K562 (cell line): ENCODE results near the gene ARSA. TPM values are rescaled to one million over a fixed set of nuclear protein-coding genes. Genes with fewer than 3 reads are reported as not detected.

ENCODE experiments used
- BCOR ChIP-seq: fragments of 450-650 bp; IDR thresholded peaks from 2 replicates; pipeline ENCODE4 v1.6.1; 2016
- CSDE1 ChIP-seq, 2 experiments: fragments of 450-650 bp; IDR thresholded peaks; 2 replicates each; pipeline ENCODE4 v1.6.1; 2016; ENCODE audit warnings: mild to moderate bottlenecking in 1 of 2
- DPF2 ChIP-seq: fragments of 450-650 bp; IDR thresholded peaks from 2 replicates; pipeline ENCODE4 v1.6.1; 2016
- E2F3 ChIP-seq: fragments of 250-450 bp; sonication (Bioruptor Pico); IDR thresholded peaks from 2 replicates; pipeline ENCODE4 v1.4.0; 2020; ENCODE audit warnings: mild to moderate bottlenecking
- EHMT2 ChIP-seq: fragments of 450-650 bp; IDR thresholded peaks from 2 replicates; pipeline ENCODE4 v1.6.1; 2018; ENCODE audit warnings: antibody characterized with exemption
- ELF2 ChIP-seq: fragments of 250-450 bp; sonication (Bioruptor Pico); IDR thresholded peaks from 2 replicates; pipeline ENCODE4 v1.5.0; 2021; ENCODE audit warnings: mild to moderate bottlenecking
- EP400 ChIP-seq: fragments of 450-650 bp; IDR thresholded peaks from 2 replicates; pipeline ENCODE4 v1.6.1; 2017; ENCODE audit warnings: antibody characterized with exemption, mild to moderate bottlenecking, moderate library complexity
- FOSL1 ChIP-seq: fragments of 200-800 bp; sonication (Bioruptor generic); conservative IDR thresholded peaks from 2 replicates; pipeline ENCODE4 v1.6.1; 2016; ENCODE audit warnings: missing genetic modification characterization, missing compliant biosample characterization
- FOXM1 ChIP-seq, 2 experiments: fragments of 450-650 bp in 1 of 2; sonication (generic) in 1 of 2; formaldehyde crosslinking in 1 of 2; IDR thresholded peaks; 2 replicates each; pipeline versions ENCODE4 v1.6.1 to v1.9.0; 2017 to 2022; ENCODE audit warnings: low read depth in 2 of 2, mild to moderate bottlenecking in 2 of 2, missing genetic modification reagents in 1 of 2, moderate library complexity in 1 of 2
- GATA2 ChIP-seq: sonication (generic); formaldehyde crosslinking; IDR thresholded peaks from 2 replicates; pipeline ENCODE4 v1.4.0; 2020; ENCODE audit warnings: mild to moderate bottlenecking, missing genetic modification reagents
- HNRNPUL1 ChIP-seq: fragments of 200-400 bp; formaldehyde crosslinking; IDR thresholded peaks from 2 replicates; pipeline ENCODE4 v1.6.1; 2017; ENCODE audit warnings: low read length
- IRF2 ChIP-seq: sonication (generic); formaldehyde crosslinking; IDR thresholded peaks from 2 replicates; pipeline ENCODE4 v1.8.1; 2022; ENCODE audit warnings: mild to moderate bottlenecking, missing genetic modification reagents
- JUN ChIP-seq, 2 experiments: sonication (generic) in 1 of 2; formaldehyde crosslinking in 1 of 2; IDR thresholded peaks; 2 replicates each; pipeline versions ENCODE4 v1.6.1 to v1.8.0; 2012 to 2022; ENCODE audit warnings: borderline replicate concordance in 2 of 2, mild to moderate bottlenecking in 2 of 2, improper control_type of control experiment in 1 of 2, low read depth in 1 of 2, low read length in 1 of 2, missing genetic modification reagents in 1 of 2
- KAT7 ChIP-seq: sonication (generic); formaldehyde crosslinking; IDR thresholded peaks from 2 replicates; pipeline ENCODE4 v1.8.0; 2022; ENCODE audit warnings: missing genetic modification reagents, mild to moderate bottlenecking, borderline replicate concordance
- MEF2A ChIP-seq: IDR thresholded peaks from 2 replicates; pipeline ENCODE4 v1.6.1; 2011; ENCODE audit warnings: low read depth, mild to moderate bottlenecking, low read length, moderate library complexity; ENCODE audit not compliant: control insufficient read depth
- NBN ChIP-seq: fragments of 450-650 bp; IDR thresholded peaks from 2 replicates; pipeline ENCODE4 v1.6.1; 2016; ENCODE audit warnings: low read depth, mild to moderate bottlenecking
- NFIX ChIP-seq: fragments of 250-450 bp; sonication (Bioruptor Pico); IDR thresholded peaks from 2 replicates; pipeline ENCODE4 v1.4.0; 2020; ENCODE audit warnings: low read depth, mild to moderate bottlenecking, moderate library complexity
- NR2C1 ChIP-seq, 2 experiments: fragments of 450-650 bp; IDR thresholded peaks; 2 replicates each; pipeline ENCODE4 v1.6.1; 2017; ENCODE audit warnings: mild to moderate bottlenecking in 2 of 2, antibody characterized with exemption in 1 of 2, inconsistent platforms in 1 of 2, missing compliant biosample characterization in 1 of 2, missing genetic modification characterization in 1 of 2
- PRMT5 ChIP-seq: sonication (generic); formaldehyde crosslinking; IDR thresholded peaks from 2 replicates; pipeline ENCODE4 v1.5.0; 2020; ENCODE audit warnings: missing genetic modification reagents
- SAP30 ChIP-seq: fragments of 200-600 bp; sonication (generic); IDR thresholded peaks from 2 replicates; pipeline ENCODE4 v1.6.1; 2012; ENCODE audit warnings: borderline replicate concordance, low read depth, mild to moderate bottlenecking, moderate library complexity, low read length, control low read depth, inconsistent platforms; ENCODE audit not compliant: insufficient read depth, poor library complexity, severe bottlenecking
- SMAD4 ChIP-seq: fragments of 250-450 bp; sonication (Bioruptor Pico); conservative IDR thresholded peaks from 2 replicates; pipeline ENCODE4 v1.8.0; 2021; ENCODE audit warnings: inconsistent platforms, mild to moderate bottlenecking, moderate library complexity
- TCF7 ChIP-seq: sonication (generic); IDR thresholded peaks from 2 replicates; pipeline ENCODE4 v1.6.1; 2016; ENCODE audit warnings: antibody characterized with exemption, borderline replicate concordance
- ZNF224 ChIP-seq: sonication (generic); formaldehyde crosslinking; IDR thresholded peaks from 2 replicates; pipeline ENCODE4 v1.8.0; 2022; ENCODE audit warnings: mild to moderate bottlenecking, missing genetic modification reagents
- ZSCAN29 ChIP-seq: fragments of 450-650 bp; IDR thresholded peaks from 2 replicates; pipeline ENCODE4 v1.6.1; 2017
- polyA plus RNA-seq, 8 experiments: library from polyadenylated mRNA; depleted of rRNA in 4 of 8; stranded (reverse) in 5 of 8; unstranded in 3 of 8; fragments of >200 nt; fragmentation: Nextera tagmentation in 2 of 8; fragmentation: Illumina TruSeq in 1 of 8; extraction: Ambion mirVana in 2 of 8; extraction: Trizol in 1 of 8; gene quantifications; 2 replicates each; pipeline versions ENCODE4 v1.2.1 to v1.2.3, GENCODE V29; 2011 to 2014; ENCODE audit warnings: inconsistent platforms in 1 of 8, missing spikeins in 1 of 8
- total RNA-seq, 7 experiments: library from RNA; depleted of rRNA in 6 of 7; stranded (reverse); fragments of >200 nt in 6 of 7; fragmentation: Illumina TruSeq in 2 of 7; extraction: Trizol in 2 of 7; gene quantifications; 2 replicates each; pipeline versions ENCODE4 v1.2.1 to v1.2.3, GENCODE V29; 2011 to 2021; ENCODE audit warnings: low replicate concordance in 1 of 7
- TF ChIP-seq, protein P1 (sequence below): sonication (generic); formaldehyde crosslinking; IDR thresholded peaks from 2 replicates; pipeline ENCODE4 v1.8.0; 2022; ENCODE audit warnings: missing genetic modification reagents, mild to moderate bottlenecking, moderate library complexity, borderline replicate concordance
- TF ChIP-seq, protein P2 (sequence below): sonication (generic); formaldehyde crosslinking; IDR thresholded peaks from 2 replicates; pipeline ENCODE4 v1.8.1; 2022; ENCODE audit warnings: missing genetic modification reagents
- TF ChIP-seq, protein P3 (sequence below): fragments of 450-650 bp; conservative IDR thresholded peaks from 2 replicates; pipeline ENCODE4 v1.6.1; 2016; ENCODE audit warnings: missing genetic modification characterization, low read depth, mild to moderate bottlenecking, missing compliant biosample characterization, moderate library complexity

The ARSA gene
- total and polyA plus RNA-seq, 9 of the 15 experiments (the other 6 are each of a cell fraction or from before 2014, with no cell fraction given), result 0.32 to 10.9 (median 1.8) TPM; not detected in 1

DNA sequence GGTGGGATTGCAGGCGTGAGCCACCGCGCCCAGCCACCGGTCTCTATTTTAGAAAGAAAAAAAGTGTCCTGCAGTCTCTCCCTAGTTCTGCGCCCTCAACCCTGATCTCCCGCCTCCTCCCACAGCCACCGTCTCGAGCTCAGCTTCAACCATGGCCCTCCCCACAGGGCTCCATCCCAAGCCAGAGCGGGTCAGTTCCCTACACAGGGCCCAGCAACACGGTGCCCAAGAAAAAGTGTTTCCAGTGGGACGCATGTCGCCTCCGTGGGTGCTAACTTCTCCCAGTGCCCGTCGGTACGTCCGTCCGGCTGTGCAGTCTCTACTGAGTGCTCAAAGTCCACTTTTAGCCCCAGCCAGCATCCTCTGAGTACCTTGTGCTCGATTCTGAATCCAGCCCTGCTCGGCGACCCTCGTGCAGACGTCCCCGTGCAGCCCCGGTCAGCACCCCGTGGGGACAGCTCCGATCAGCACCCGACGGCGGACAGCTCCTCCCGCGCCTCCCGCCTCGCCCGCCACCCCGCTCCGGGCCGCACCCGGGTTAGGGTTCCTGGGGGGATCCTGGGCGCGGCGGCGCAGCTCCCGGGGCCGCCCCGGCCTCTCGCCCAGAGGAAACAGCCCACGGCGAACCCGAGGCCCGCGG, 28.0 kb downstream of the ARSA start (continued):
- TF ChIP-seq, protein P1, sequence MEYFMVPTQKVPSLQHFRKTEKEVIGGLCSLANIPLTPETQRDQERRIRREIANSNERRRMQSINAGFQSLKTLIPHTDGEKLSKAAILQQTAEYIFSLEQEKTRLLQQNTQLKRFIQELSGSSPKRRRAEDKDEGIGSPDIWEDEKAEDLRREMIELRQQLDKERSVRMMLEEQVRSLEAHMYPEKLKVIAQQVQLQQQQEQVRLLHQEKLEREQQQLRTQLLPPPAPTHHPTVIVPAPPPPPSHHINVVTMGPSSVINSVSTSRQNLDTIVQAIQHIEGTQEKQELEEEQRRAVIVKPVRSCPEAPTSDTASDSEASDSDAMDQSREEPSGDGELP (CRISPR knock-in tag), result peak; percentile 86
- TF ChIP-seq ZSCAN29 (no peak), FOXM1 (IDR thresholded peaks at IDR 0.05; ENCODE audit: low read depth) (no peak), FOXM1 (CRISPR knock-in tag; IDR thresholded peaks at IDR 0.05; ENCODE audit: low read depth) (0 out of 2 replicates have a peak, but pooled peaks have one; percentile 78), BCOR (no peak), PRMT5 (CRISPR knock-in tag) (peak; percentile 99), SAP30 (peak; percentile 98), GATA2 (CRISPR knock-in tag) (0 out of 2 replicates have a peak, but pooled peaks have one; percentile 34), DPF2 (no peak), EP400 (no peak), NBN (no peak), FOSL1 (no peak), ZNF224 (CRISPR knock-in tag) (peak; percentile 94; the same call in 1 of the 2 replicates), EHMT2 (peak; percentile 99), NR2C1 (IDR thresholded peaks at IDR 0.05) (no peak), NR2C1 (tag; IDR thresholded peaks at IDR 0.05) (no peak), MEF2A (no peak), SMAD4 (CRISPR knock-in tag) (peak; percentile 61), CSDE1 (IDR thresholded peaks at IDR 0.05) (no peak), NFIX (CRISPR knock-in tag) (no peak), JUN (IDR thresholded peaks at IDR 0.05; ENCODE audit: borderline replicate concordance, low read depth, low read length) (no peak), JUN (CRISPR knock-in tag; IDR thresholded peaks at IDR 0.05; ENCODE audit: borderline replicate concordance) (peak; percentile 85; the same call in 1 of the 2 replicates), HNRNPUL1 (no peak), KAT7 (CRISPR knock-in tag) (0 out of 2 replicates have a peak, but pooled peaks have one; percentile 76), TCF7 (no peak), E2F3 (no peak), ELF2 (CRISPR knock-in tag) (no peak), IRF2 (peak; percentile 94)
- TF ChIP-seq, protein P2, sequence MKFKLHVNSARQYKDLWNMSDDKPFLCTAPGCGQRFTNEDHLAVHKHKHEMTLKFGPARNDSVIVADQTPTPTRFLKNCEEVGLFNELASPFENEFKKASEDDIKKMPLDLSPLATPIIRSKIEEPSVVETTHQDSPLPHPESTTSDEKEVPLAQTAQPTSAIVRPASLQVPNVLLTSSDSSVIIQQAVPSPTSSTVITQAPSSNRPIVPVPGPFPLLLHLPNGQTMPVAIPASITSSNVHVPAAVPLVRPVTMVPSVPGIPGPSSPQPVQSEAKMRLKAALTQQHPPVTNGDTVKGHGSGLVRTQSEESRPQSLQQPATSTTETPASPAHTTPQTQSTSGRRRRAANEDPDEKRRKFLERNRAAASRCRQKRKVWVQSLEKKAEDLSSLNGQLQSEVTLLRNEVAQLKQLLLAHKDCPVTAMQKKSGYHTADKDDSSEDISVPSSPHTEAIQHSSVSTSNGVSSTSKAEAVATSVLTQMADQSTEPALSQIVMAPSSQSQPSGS (CRISPR knock-in tag), result peak; percentile 64; the same call in 1 of the 2 replicates
- TF ChIP-seq, protein P3, sequence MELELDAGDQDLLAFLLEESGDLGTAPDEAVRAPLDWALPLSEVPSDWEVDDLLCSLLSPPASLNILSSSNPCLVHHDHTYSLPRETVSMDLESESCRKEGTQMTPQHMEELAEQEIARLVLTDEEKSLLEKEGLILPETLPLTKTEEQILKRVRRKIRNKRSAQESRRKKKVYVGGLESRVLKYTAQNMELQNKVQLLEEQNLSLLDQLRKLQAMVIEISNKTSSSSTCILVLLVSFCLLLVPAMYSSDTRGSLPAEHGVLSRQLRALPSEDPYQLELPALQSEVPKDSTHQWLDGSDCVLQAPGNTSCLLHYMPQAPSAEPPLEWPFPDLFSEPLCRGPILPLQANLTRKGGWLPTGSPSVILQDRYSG (tag), result 0 out of 2 replicates have a peak, but pooled peaks have one; percentile 43
